GM23338 (cell line): ENCODE data around the gene KPNA6. TPM values are rescaled to one million over a fixed set of nuclear protein-coding genes. Genes with fewer than 3 reads are reported as not detected.
"Not testable (repeated sequence)": the region's sequence is repeated elsewhere in the genome, so short reads cannot be mapped to it uniquely, and the experiment has no call there.

Source experiments
- ATAC-seq: fragments of 200-7000 bp; cut with Tn5 transposase; 3 replicates; pipeline ENCODE4 v1.9.1; 2020
- DNase-seq: peaks from one replicate; pipeline ENCODE4 v3.0.0-alpha.2; 2015; ENCODE audit warnings: low spot score
- H2AFZ ChIP-seq: fragments of 200-600 bp; sonication (generic); 2 replicates; pipeline ENCODE4 v1.8.0; 2016; ENCODE audit warnings: antibody characterized with exemption, mild to moderate bottlenecking, moderate library complexity
- H3F3A ChIP-seq: fragments of 200-600 bp; sonication (generic); replicated peaks from 2 replicates; pipeline ENCODE4 v1.8.0; 2017; ENCODE audit warnings: antibody characterized with exemption, mixed run types, low read depth
- H3K27ac ChIP-seq: fragments of 200-600 bp; sonication (generic); 2 replicates; pipeline ENCODE4 v1.6.1; 2016; ENCODE audit warnings: low read depth
- H3K27me3 ChIP-seq: fragments of 200-600 bp; sonication (generic); 2 replicates; pipeline ENCODE4 v1.8.0; 2016; ENCODE audit warnings: mild to moderate bottlenecking, mixed run types, moderate library complexity; ENCODE audit not compliant: insufficient read depth
- H3K36me3 ChIP-seq: fragments of 200-600 bp; sonication (generic); 2 replicates; pipeline ENCODE4 v1.8.0; 2016; ENCODE audit warnings: mild to moderate bottlenecking; ENCODE audit not compliant: insufficient read depth
- H3K4me1 ChIP-seq: fragments of 200-600 bp; sonication (generic); 2 replicates; pipeline ENCODE4 v1.8.0; 2016; ENCODE audit warnings: mild to moderate bottlenecking, moderate library complexity; ENCODE audit not compliant: insufficient read depth
- H3K4me2 ChIP-seq: fragments of 200-600 bp; sonication (generic); 2 replicates; pipeline ENCODE4 v1.7.1; 2017; ENCODE audit warnings: mixed run types
- H3K4me3 ChIP-seq: fragments of 200-600 bp; sonication (generic); 2 replicates; pipeline ENCODE4 v1.6.1; 2016; ENCODE audit warnings: mixed run types
- H3K79me2 ChIP-seq: fragments of 200-600 bp; sonication (generic); replicated peaks from 2 replicates; pipeline ENCODE4 v1.8.0; 2017; ENCODE audit warnings: mild to moderate bottlenecking; ENCODE audit not compliant: insufficient read depth
- H3K9me2 ChIP-seq: fragments of 200-600 bp; sonication (generic); 2 replicates; pipeline ENCODE4 v1.8.0; 2017; ENCODE audit not compliant: insufficient read depth
- H4K20me1 ChIP-seq: fragments of 200-600 bp; sonication (generic); replicated peaks from 2 replicates; pipeline ENCODE4 v1.8.0; 2017; ENCODE audit warnings: mild to moderate bottlenecking; ENCODE audit not compliant: insufficient read depth
- H3K27ac Mint-ChIP-seq: 2 replicates; pipeline ENCODE4 v1.8.0; 2020; ENCODE audit warnings: inconsistent platforms, mild to moderate bottlenecking, moderate library complexity, mixed read lengths
- H3K27me3 Mint-ChIP-seq: 3 replicates; pipeline ENCODE4 v1.8.0; 2022; ENCODE audit warnings: low read depth, mild to moderate bottlenecking, moderate library complexity, mixed read lengths, inconsistent platforms; ENCODE audit not compliant: insufficient read depth, poor library complexity
- H3K36me3 Mint-ChIP-seq: 3 replicates; pipeline ENCODE4 v1.8.0; 2021; ENCODE audit warnings: low read depth, mild to moderate bottlenecking, inconsistent platforms, moderate library complexity, mixed read lengths
- H3K4me1 Mint-ChIP-seq: 3 replicates; pipeline ENCODE4 v1.8.0; 2020; ENCODE audit warnings: mild to moderate bottlenecking, inconsistent platforms, mixed read lengths
- H3K4me3 Mint-ChIP-seq: 3 replicates; pipeline ENCODE4 v1.8.0; 2021; ENCODE audit warnings: moderate library complexity, mild to moderate bottlenecking, inconsistent platforms, mixed read lengths
- H3K9me3 Mint-ChIP-seq: 3 replicates; pipeline ENCODE4 v1.8.0; 2020; ENCODE audit warnings: moderate library complexity, mild to moderate bottlenecking, inconsistent platforms, mixed read lengths
- STAT1 ChIP-seq: IDR thresholded peaks from one replicate; pipeline ENCODE4 v1.6.1; 2016; ENCODE audit warnings: antibody characterized with exemption; ENCODE audit not compliant: unreplicated experiment
- ZNF114 ChIP-seq: fragments of 250-450 bp; sonication (Bioruptor Pico); IDR thresholded peaks from 2 replicates; pipeline ENCODE4 v1.5.0; 2020; ENCODE audit warnings: mild to moderate bottlenecking, moderate library complexity
- ZNF462 ChIP-seq: fragments of 250-450 bp; sonication (Bioruptor Pico); IDR thresholded peaks from 2 replicates; pipeline ENCODE4 v1.5.0; 2020; ENCODE audit warnings: mild to moderate bottlenecking, moderate library complexity
- polyA plus RNA-seq: library from polyadenylated mRNA; unstranded; fragments of >200 nt; fragmentation: Nextera tagmentation; extraction: Ambion mirVana; gene quantifications from 2 replicates; pipeline ENCODE4 v1.2.1, GENCODE V29; 2016
- total RNA-seq: library from RNA; depleted of rRNA; stranded (reverse); fragments of >200 nt; shearing (Covaris generic); gene quantifications from 2 replicates; pipeline ENCODE4 v1.2.3, GENCODE V29; 2014

Gene KPNA6
- total and polyA plus RNA-seq, 2 experiments from 2014 or later: 28.6 to 72.2 TPM

DNA sequence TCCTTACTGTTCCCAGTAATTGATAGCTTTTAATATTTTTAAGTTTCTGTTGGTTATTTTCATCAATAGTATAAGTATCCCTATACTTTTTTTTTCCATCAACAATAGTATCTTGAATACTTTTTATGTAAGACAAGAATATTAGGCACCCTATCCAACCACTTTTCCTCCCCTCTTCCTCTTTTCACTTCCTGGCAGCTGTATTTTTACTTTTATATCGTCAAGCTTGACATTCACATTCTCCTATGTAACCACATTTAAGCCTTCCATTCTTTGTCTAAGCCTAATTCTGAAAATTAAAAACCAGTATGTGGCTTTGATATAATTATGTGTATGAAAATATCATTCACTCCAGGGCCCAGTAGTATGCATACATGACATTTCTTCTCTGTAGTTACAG lies 25.8 kb upstream of the KPNA6 start (continued):
- TF ChIP-seq ZNF462 (CRISPR knock-in tag) (no peak), ZNF114 (CRISPR knock-in tag) (no peak)

- H3K4me1 ChIP-seq, H3K36me3 ChIP-seq, H3K4me2 ChIP-seq, ATAC-seq, H3K27me3 Mint-ChIP-seq, H3K4me1 Mint-ChIP-seq, H3K79me2 ChIP-seq, DNase-seq, H3K4me3 ChIP-seq, H3K9me3 Mint-ChIP-seq, H3K27ac Mint-ChIP-seq, H3K9me2 ChIP-seq, H3K27me3 ChIP-seq, H3K4me3 Mint-ChIP-seq, H4K20me1 ChIP-seq, H3K27ac ChIP-seq, H2AFZ ChIP-seq, H3F3A ChIP-seq: not testable (repeated sequence)
- H3K36me3 Mint-ChIP-seq: peaks cover 45% of the 10 kb centered on the region
Measured at GRCh38 chr1:32086381-32086780, 21.5 kb upstream of the KPNA6 start.

- Histone ChIP-seq H3K27ac (no peak overlapping the region), H3K36me3 (no peaks in the 10 kb centered on the region), H3F3A (no peaks in the 10 kb centered on the region), H4K20me1 (0 out of 2 replicates have a peak, but pooled peaks cover under 1% of the 10 kb centered on the region), H3K27me3 (no peaks in the 10 kb centered on the region), H3K79me2 (no peaks in the 10 kb centered on the region), H3K4me2 (no peak overlapping the region), H3K9me2 (no peaks in the 10 kb centered on the region), H2AFZ (no peak overlapping the region), H3K4me1 (no peaks in the 10 kb centered on the region), H3K4me3 (no peak overlapping the region)
- DNase-seq (no peak), ATAC-seq (no peak)
- Mint-ChIP-seq H3K9me3 (no peaks in the 10 kb centered on the region), H3K4me1 (peaks cover 3% of the 10 kb centered on the region; the same call in 1 of the 3 replicates), H3K27me3 (peaks cover 4% of the 10 kb centered on the region), H3K27ac (no peak overlapping the region), H3K4me3 (no peak overlapping the region), H3K36me3 (peaks cover 49% of the 10 kb centered on the region)
- TF ChIP-seq ZNF462 (CRISPR knock-in tag) (no peak), STAT1 (no peak)
Measured at GRCh38 chr1:32091176-32091575, 16.7 kb upstream of the KPNA6 start.
